Subcutaneous adipose tissue (tissue), 4 donors: ENCODE measurements around the gene PLPPR5. TPM values are rescaled to one million over a fixed set of nuclear protein-coding genes. Genes with fewer than 3 reads are reported as not detected.

ENCODE experiments used
- total RNA-seq, 4 donors: library from RNA; depleted of rRNA; stranded (reverse); fragments of >200 nt; gene quantifications; one replicate each; pipeline ENCODE4 v1.1.0, GENCODE V29; 2016
- TF ChIP-seq, protein P1 (sequence below): fragments of 450-650 bp; IDR thresholded peaks from one replicate; pipeline ENCODE4 v1.5.1; 2016; ENCODE audit warnings: low read depth, mild to moderate bottlenecking, control low read depth, antibody characterized with exemption, moderate library complexity

Gene PLPPR5
- total RNA-seq, 4 donors from 2014 or later: not detected

DNA sequence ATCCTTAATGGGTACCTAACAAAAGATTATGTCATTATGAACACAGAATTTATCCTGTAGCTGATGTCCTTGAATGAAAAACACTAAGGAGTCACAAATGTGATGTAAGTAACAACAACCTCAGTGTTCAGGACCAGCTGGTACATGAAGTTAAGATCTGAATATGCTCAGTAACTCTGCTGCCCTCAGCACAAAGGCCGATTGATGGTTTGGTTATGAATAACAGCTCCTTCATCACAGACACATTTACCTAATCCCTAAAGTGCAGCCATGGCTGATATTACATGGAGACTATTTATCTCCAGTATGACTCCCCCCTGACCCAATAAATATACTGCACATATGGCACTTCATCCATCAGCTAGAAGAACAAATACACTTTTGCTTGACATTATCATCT, 75.2 kb downstream of the PLPPR5 start:
- TF ChIP-seq, protein P1, sequence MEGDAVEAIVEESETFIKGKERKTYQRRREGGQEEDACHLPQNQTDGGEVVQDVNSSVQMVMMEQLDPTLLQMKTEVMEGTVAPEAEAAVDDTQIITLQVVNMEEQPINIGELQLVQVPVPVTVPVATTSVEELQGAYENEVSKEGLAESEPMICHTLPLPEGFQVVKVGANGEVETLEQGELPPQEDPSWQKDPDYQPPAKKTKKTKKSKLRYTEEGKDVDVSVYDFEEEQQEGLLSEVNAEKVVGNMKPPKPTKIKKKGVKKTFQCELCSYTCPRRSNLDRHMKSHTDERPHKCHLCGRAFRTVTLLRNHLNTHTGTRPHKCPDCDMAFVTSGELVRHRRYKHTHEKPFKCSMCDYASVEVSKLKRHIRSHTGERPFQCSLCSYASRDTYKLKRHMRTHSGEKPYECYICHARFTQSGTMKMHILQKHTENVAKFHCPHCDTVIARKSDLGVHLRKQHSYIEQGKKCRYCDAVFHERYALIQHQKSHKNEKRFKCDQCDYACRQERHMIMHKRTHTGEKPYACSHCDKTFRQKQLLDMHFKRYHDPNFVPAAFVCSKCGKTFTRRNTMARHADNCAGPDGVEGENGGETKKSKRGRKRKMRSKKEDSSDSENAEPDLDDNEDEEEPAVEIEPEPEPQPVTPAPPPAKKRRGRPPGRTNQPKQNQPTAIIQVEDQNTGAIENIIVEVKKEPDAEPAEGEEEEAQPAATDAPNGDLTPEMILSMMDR: no peak

DNA sequence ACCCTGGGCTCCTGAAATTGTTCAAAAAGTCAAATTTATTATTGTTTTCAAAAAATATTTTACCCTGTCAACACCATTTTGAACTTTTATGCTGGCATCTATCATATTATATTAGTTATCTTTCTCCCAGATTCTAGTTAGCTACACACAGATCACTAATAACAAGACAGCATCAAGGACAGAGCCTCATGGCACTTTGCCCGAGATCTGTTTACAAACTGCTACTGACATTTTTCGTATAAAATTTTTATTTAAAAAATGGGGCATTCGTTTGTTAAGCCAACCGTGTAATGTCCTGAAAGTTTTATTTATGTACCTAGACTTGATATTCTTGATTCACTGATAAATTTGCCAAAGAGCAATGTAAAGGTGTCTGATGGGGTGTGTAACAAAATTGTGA, 78.1 kb downstream of the PLPPR5 start:
- TF ChIP-seq, protein P1: no peak

DNA sequence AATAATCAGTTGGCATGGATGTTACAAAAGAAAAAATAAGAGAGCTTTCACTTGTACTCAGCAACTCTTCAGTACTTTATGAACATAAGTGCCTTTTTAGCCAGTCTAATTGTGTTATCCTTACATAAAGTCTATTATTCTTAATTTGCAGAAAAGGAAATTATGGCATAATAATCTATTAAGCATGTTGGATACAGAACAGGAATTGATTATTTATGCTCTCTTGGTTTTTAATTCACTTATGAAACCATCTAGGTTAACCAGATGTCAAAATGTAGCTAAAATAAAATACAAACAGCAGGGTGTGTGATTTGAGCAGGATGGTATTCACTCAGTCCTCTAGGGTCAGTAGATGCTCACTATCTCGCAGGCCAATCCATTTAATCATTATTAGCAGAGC, 79.7 kb downstream of the PLPPR5 start:
- TF ChIP-seq, protein P1: no peak

DNA sequence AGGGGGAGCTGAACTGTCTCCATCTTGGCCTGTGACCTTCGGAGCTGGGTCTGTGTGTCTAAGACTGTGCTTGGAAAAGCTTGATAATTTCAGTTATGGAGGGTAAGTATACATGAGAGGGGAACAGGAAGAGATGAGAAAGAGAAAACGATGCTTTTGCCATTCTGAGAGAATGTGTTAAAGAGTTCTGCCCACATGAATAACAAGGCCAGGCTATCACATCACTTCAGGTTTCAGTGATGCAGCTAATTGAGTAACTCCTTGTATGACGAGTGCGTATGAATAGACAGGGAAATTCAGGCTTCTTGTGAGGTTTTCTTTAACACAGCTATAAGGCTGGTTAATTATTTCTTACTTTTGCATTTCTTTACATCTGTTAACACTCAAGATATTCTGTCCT, 81.0 kb downstream of the PLPPR5 start:
- TF ChIP-seq, protein P1: no peak

DNA sequence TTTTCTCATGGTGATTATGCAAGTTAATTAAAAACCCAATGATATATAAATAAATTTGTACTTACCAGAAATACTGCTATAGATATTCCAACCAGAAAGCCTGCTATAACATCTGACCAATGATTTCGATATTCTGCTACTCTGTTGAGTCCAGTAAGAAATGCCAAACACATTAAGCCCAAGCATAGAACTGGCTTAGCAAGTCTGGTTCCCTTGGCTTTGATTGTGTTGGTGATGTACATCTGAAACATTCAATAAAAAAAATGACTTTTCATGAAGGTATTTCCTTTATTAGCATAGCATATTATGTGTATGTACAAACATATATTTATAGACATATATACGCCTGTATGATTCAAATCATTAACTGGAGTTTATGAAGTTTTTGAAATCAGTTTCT, 82.8 kb downstream of the PLPPR5 start:
- TF ChIP-seq, protein P1: no peak

DNA sequence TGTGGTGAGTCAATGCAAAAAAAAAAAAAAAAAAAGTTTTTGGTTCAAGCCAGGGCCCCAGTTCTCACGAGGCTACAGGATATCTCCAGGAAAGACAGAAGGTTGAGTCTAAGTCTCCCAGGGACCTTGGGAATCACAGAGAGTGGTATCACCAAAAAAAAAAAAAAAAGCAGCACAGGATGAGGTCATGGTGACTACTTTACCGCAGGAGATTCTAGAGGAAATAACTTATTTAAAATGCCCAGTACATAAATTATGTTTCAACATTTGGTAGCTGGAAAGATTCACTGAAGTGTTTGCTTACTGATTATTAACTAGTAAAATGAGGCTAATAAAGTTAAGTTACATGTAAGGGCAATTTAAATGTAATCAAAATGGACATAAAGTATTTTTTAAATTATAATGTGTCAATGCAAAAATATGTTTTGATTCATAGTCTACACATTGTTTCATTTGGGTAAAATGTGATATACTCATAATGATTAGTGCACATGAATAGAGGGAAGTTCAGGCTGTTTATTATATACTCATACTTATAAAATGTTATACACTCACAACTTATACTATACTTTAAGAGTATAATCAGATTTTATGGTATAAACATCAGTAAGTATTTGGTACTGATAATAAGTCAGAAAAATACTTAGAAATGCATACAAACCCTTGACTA, 84.1 kb downstream of the PLPPR5 start:
- TF ChIP-seq, protein P1: no peak

DNA sequence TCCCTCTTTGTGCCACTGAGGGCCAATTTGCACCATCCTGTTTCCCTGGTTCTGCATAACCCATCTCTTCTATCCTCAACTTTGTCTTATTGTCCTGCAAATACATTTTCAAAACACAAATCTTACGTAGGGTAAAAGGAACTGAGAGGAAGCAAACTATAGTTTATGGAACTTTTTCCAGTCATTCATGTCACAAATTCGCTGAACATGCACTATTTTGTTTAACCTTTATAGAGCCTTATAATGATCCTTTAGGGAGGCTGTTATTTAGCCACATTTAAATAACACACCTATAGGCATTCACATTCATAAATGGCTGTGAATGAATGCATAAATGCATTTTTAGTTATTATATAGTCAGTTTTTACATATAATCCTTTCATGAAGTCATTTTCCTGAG, 85.0 kb downstream of the PLPPR5 start:
- TF ChIP-seq, protein P1: no peak
